MCF 10A (cell line): Measurements from ENCODE around the gene TRPM3. TPM values are rescaled to one million over a fixed set of nuclear protein-coding genes. Genes with fewer than 3 reads are reported as not detected.

Experiments
- BruUV-seq: library from RNA; stranded (reverse); fragments of 400-500 nt; replicated peaks from 2 replicates; lab custom pipeline; 2021; lab: Mats Ljungman, UMichigan
- CTCF ChIA-PET: fragments of 300-600 bp; sonication (Branson Sonifier 250); formaldehyde crosslinking; extraction: SDS; loops from one replicate; lab custom pipeline; 2021; ENCODE audit warnings: antibody characterized with exemption, inconsistent platforms; lab: Yijun Ruan, JAX
- POLR2A ChIA-PET: fragments of 300-600, 350-650 bp; sonication (Branson Sonifier 250); formaldehyde crosslinking; extraction: SDS; loops from one replicate; lab custom pipeline; 2020; ENCODE audit warnings: antibody characterized with exemption, inconsistent platforms; lab: Yijun Ruan, JAX
- DNase-seq: peaks from one replicate; pipeline ENCODE4 v3.0.0-alpha.2; 2018; ENCODE audit not compliant: unreplicated experiment
- H3K27ac Mint-ChIP-seq: one replicate; pipeline ENCODE4 v1.8.0; 2022; ENCODE audit warnings: mild to moderate bottlenecking, low read depth, mixed read lengths; ENCODE audit not compliant: unreplicated experiment
- H3K27me3 Mint-ChIP-seq: one replicate; pipeline ENCODE4 v1.8.0; 2022; ENCODE audit warnings: mixed read lengths; ENCODE audit not compliant: insufficient read depth, unreplicated experiment
- H3K36me3 Mint-ChIP-seq: one replicate; pipeline ENCODE4 v1.8.0; 2022; ENCODE audit warnings: mild to moderate bottlenecking, moderate library complexity, mixed read lengths; ENCODE audit not compliant: insufficient read depth, unreplicated experiment
- H3K4me1 Mint-ChIP-seq: one replicate; pipeline ENCODE4 v1.8.0; 2022; ENCODE audit warnings: mixed read lengths; ENCODE audit not compliant: insufficient read depth, unreplicated experiment
- H3K4me3 Mint-ChIP-seq: one replicate; pipeline ENCODE4 v1.8.0; 2022; ENCODE audit warnings: mild to moderate bottlenecking, moderate library complexity, mixed read lengths; ENCODE audit not compliant: unreplicated experiment
- H3K9me3 Mint-ChIP-seq: one replicate; pipeline ENCODE4 v1.8.0; 2022; ENCODE audit warnings: mixed read lengths; ENCODE audit not compliant: unreplicated experiment
- intact Hi-C: fragments of 100-400 bp; cut with micrococcal nuclease; formaldehyde crosslinking; loops from 2 replicates; pipeline ENCODE4 v1.14.1; 2022
- total RNA-seq: library from RNA; stranded (reverse); gene quantifications from 2 replicates; pipeline ENCODE4 v1.2.3, GENCODE V29; 2022
- TF ChIP-seq, protein P1 (sequence below): fragments of 200-600 bp; IDR thresholded peaks from one replicate; pipeline ENCODE4 v1.8.0; 2022; ENCODE audit warnings: antibody characterized with exemption, mild to moderate bottlenecking; ENCODE audit not compliant: unreplicated experiment

Gene TRPM3
- total RNA-seq, 1 experiment from 2014 or later = 0.44 TPM

DNA sequence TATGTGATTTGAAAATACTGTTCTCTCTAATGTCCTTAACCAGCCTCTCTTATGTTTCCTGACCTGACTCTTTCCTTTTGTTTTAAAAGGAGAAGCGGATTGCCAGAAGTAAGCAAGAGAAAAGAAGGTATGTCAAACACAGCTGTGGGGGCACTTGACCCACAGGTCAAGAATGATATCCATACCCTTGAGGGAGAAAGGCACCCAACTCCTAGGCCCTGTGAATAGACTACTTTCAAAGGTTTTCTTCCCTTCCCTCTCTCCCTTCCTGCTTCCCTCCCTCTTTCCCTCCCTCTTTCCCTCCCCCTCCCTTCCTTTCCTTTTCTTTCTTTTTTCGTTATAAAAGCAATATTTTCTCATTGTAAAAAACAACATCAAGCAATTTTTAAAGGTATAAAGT is 306.8 kb downstream of the TRPM3 start:
- Mint-ChIP-seq H3K4me1 (no peaks in the 10 kb centered on the region), H3K36me3 (no peaks in the 10 kb centered on the region), H3K4me3 (no peak overlapping the region), H3K27me3 (peaks cover 13% of the 10 kb centered on the region), H3K27ac (no peak overlapping the region), H3K9me3 (no peaks in the 10 kb centered on the region)
- no TSS peak for BruUV-seq
- CTCF ChIA-PET = no interaction called here
- TF ChIP-seq, protein P1, sequence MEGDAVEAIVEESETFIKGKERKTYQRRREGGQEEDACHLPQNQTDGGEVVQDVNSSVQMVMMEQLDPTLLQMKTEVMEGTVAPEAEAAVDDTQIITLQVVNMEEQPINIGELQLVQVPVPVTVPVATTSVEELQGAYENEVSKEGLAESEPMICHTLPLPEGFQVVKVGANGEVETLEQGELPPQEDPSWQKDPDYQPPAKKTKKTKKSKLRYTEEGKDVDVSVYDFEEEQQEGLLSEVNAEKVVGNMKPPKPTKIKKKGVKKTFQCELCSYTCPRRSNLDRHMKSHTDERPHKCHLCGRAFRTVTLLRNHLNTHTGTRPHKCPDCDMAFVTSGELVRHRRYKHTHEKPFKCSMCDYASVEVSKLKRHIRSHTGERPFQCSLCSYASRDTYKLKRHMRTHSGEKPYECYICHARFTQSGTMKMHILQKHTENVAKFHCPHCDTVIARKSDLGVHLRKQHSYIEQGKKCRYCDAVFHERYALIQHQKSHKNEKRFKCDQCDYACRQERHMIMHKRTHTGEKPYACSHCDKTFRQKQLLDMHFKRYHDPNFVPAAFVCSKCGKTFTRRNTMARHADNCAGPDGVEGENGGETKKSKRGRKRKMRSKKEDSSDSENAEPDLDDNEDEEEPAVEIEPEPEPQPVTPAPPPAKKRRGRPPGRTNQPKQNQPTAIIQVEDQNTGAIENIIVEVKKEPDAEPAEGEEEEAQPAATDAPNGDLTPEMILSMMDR = no peak
- no peak for DNase-seq
- intact Hi-C loops = no loop called here
- POLR2A ChIA-PET = no interaction called here

- BruUV-seq = no TSS peak
Measured at GRCh38 chr9:70813141-70813540, 308.3 kb downstream of the TRPM3 start.

GRCh38 chr9:70811638-70812037 is 309.8 kb downstream of the TRPM3 start:
- no TSS peak for BruUV-seq
- Mint-ChIP-seq H3K4me3 (no peak overlapping the region), H3K36me3 (no peaks in the 10 kb centered on the region), H3K9me3 (no peaks in the 10 kb centered on the region), H3K27me3 (peaks cover 13% of the 10 kb centered on the region), H3K4me1 (no peaks in the 10 kb centered on the region), H3K27ac (no peak overlapping the region)
- ChIA-PET CTCF (no interaction called here), POLR2A (no interaction called here)
- intact Hi-C loops = no loop called here
- TF ChIP-seq, protein P1 = no peak
- no peak for DNase-seq

More at GRCh38 chr9:70813141-70813540, 308.3 kb downstream of the TRPM3 start:
- intact Hi-C loops = no loop called here
- peaks cover 13% of the 10 kb centered on the region for H3K27me3 Mint-ChIP-seq
- no peak overlapping the region for H3K4me3 Mint-ChIP-seq
- ChIA-PET CTCF (interaction anchor here (0.5 to 1.3 kb wide), 2 partner anchors 45 to 46 kb away, joined by 3 to 4 read pairs; no protein-coding TSS in a partner anchor), POLR2A (no interaction called here)
- DNase-seq = no peak
- no peaks in the 10 kb centered on the region for H3K9me3 Mint-ChIP-seq
- no peak overlapping the region for H3K27ac Mint-ChIP-seq
- TF ChIP-seq, protein P1 = no peak
- H3K4me1 Mint-ChIP-seq = no peaks in the 10 kb centered on the region
- H3K36me3 Mint-ChIP-seq = no peaks in the 10 kb centered on the region

GRCh38 chr9:70806875-70807274 is 314.5 kb downstream of the TRPM3 start:
- Mint-ChIP-seq H3K4me1 (no peaks in the 10 kb centered on the region), H3K4me3 (no peak overlapping the region), H3K27me3 (peaks cover 26% of the 10 kb centered on the region), H3K9me3 (no peaks in the 10 kb centered on the region), H3K36me3 (no peaks in the 10 kb centered on the region), H3K27ac (no peak overlapping the region)
- CTCF ChIA-PET = interaction anchor here (0.6 kb wide), 1 partner anchor 423 kb away, joined by 5 read pairs; no protein-coding TSS in a partner anchor
- POLR2A ChIA-PET = no interaction called here
- TF ChIP-seq, protein P1 = no peak
- no peak for DNase-seq
- intact Hi-C loops = no loop called here
- BruUV-seq = no TSS peak
